HG03378 (cell line): Measurements from ENCODE around the gene TACO1.

ENCODE experiments used
- ATAC-seq: cut with Tn5 transposase; IDR thresholded peaks from one replicate; pipeline ENCODE4 v1.9.1; 2021; ENCODE audit warnings: mild to moderate bottlenecking, moderate library complexity; ENCODE audit not compliant: unreplicated experiment

TACO1 gene

GRCh38 chr17:63600569-63601438 is at the start of gene TACO1:
Gene TACO1 (plus strand): TSS chr17:63600895. CDS start chr17:63601084, 189 bp downstream.
- peak; percentile 88 for ATAC-seq

GRCh38 chr17:63552211-63552610 is 48.5 kb upstream of the TACO1 start:
- ATAC-seq = no peak

GRCh38 chr17:63555500-63556156 is 45.1 kb upstream of the TACO1 start:
- ATAC-seq = no peak

GRCh38 chr17:63557416-63557815 is 43.3 kb upstream of the TACO1 start:
- no peak for ATAC-seq

- no peak for ATAC-seq
Measured at GRCh38 chr17:63558441-63558840, 42.3 kb upstream of the TACO1 start.

GRCh38 chr17:63561819-63562218 is 38.9 kb upstream of the TACO1 start:
- no peak for ATAC-seq

- no peak for ATAC-seq
Measured at GRCh38 chr17:63563339-63563738, 37.4 kb upstream of the TACO1 start.

- no peak for ATAC-seq
Measured at GRCh38 chr17:63564562-63564961, 36.1 kb upstream of the TACO1 start.

- no peak for ATAC-seq
Measured at GRCh38 chr17:63567229-63567628, 33.5 kb upstream of the TACO1 start.

- ATAC-seq = no peak
Measured at GRCh38 chr17:63568563-63568962, 32.1 kb upstream of the TACO1 start.

GRCh38 chr17:63571632-63572310 is 28.9 kb upstream of the TACO1 start:
- ATAC-seq = no peak

GRCh38 chr17:63573634-63574033 is 27.1 kb upstream of the TACO1 start:
- ATAC-seq = no peak

- ATAC-seq = no peak
Measured at GRCh38 chr17:63578027-63578768, 22.5 kb upstream of the TACO1 start.

GRCh38 chr17:63578769-63579111 is 22.0 kb upstream of the TACO1 start:
- no peak for ATAC-seq

- ATAC-seq = no peak
Measured at GRCh38 chr17:63579633-63580032, 21.1 kb upstream of the TACO1 start.

- no peak for ATAC-seq
Measured at GRCh38 chr17:63587770-63588169, 12.9 kb upstream of the TACO1 start.

- ATAC-seq = no peak
Measured at GRCh38 chr17:63588797-63589196, 11.9 kb upstream of the TACO1 start.

- no peak for ATAC-seq
Measured at GRCh38 chr17:63589646-63590045, 11.0 kb upstream of the TACO1 start.

- no peak for ATAC-seq
Measured at GRCh38 chr17:63592797-63593196, 7.9 kb upstream of the TACO1 start.

GRCh38 chr17:63595132-63595531 is 5.6 kb upstream of the TACO1 start:
- ATAC-seq = no peak
